HepG2 (cell line): ENCODE measurements around the gene PRKAG1. TPM values are rescaled to one million over a fixed set of nuclear protein-coding genes. Genes with fewer than 3 reads are reported as not detected.

Experiments
- ATAC-seq: fragments of 200-7000 bp; cut with Tn5 transposase; 3 replicates; pipeline ENCODE4 v1.9.1; 2020; ENCODE audit warnings: mild to moderate bottlenecking, moderate library complexity
- BruUV-seq: library from RNA; stranded (reverse); fragments of 400-500 nt; replicated peaks from 2 replicates; lab custom pipeline; 2021; lab: Mats Ljungman, UMichigan
- CTCF ChIA-PET: fragments of 300-600 bp; formaldehyde crosslinking; extraction: SDS; loops from one replicate; lab custom pipeline; 2021; ENCODE audit warnings: low total read pairs, inconsistent platforms, low intra/inter-chr PET ratio; lab: Yijun Ruan, JAX
- POLR2A ChIA-PET: fragments of 350-600 bp; sonication (Branson Sonifier 250); formaldehyde crosslinking; loops from one replicate; lab custom pipeline; 2020; ENCODE audit warnings: antibody characterized with exemption, inconsistent platforms; lab: Yijun Ruan, JAX
- DNase-seq: peaks from one replicate; pipeline ENCODE4 v3.0.0-alpha.2; 2015; ENCODE audit warnings: low spot score
- FAIRE-seq: peaks from 3 replicates; lab custom pipeline; 2011; peaks lifted over from hg19 to GRCh38; lab: Jason Lieb, UNC
- H2AFZ ChIP-seq: one replicate; pipeline ENCODE4 v1.6.1; 2011; ENCODE audit warnings: low read length, inconsistent platforms
- H3K27ac ChIP-seq: fragments of 300-600 bp; 3 replicates; pipeline ENCODE4 v1.8.0; 2011; ENCODE audit warnings: mixed run types, mild to moderate bottlenecking, mixed read lengths, low read length, inconsistent platforms; ENCODE audit not compliant: insufficient read depth; ENCODE audit errors: extremely low read length
- H3K27me3 ChIP-seq, 2 experiments: fragments of 200-600 bp in 1 of 2; 2 replicates in 1 of 2; 3 replicates in 1 of 2; pipeline versions ENCODE4 v1.6.0 to v1.8.0; 2011; ENCODE audit warnings: low read length in 2 of 2, mild to moderate bottlenecking in 2 of 2, moderate library complexity in 2 of 2, inconsistent platforms in 1 of 2; ENCODE audit not compliant: insufficient read depth in 2 of 2, control insufficient read depth in 1 of 2
- H3K36me3 ChIP-seq, 2 experiments: fragments of 200-600 bp in 1 of 2; replicated peaks in 1 of 2; 2 replicates in 1 of 2; 3 replicates in 1 of 2; pipeline versions ENCODE4 v1.5.1 to v1.8.0; 2011; ENCODE audit warnings: low read length in 2 of 2, inconsistent platforms in 1 of 2; ENCODE audit not compliant: insufficient read depth in 2 of 2, control insufficient read depth in 1 of 2
- H3K4me1 ChIP-seq: 2 replicates; pipeline ENCODE4 v1.5.1; 2012; ENCODE audit warnings: low read length, inconsistent platforms; ENCODE audit not compliant: insufficient read depth
- H3K4me2 ChIP-seq: 2 replicates; pipeline ENCODE4 v1.6.0; 2011; ENCODE audit warnings: low read depth, low read length, inconsistent platforms
- H3K4me3 ChIP-seq, 3 experiments: fragments of 200-600 bp in 1 of 3; sonication (generic), shearing (Covaris generic) in 1 of 3; replicated peaks in 1 of 3; 2 replicates each; pipeline ENCODE4 v1.5.1; 2011 to 2016; ENCODE audit warnings: low read length in 3 of 3, inconsistent platforms in 2 of 3, low read depth in 2 of 3, mild to moderate bottlenecking in 2 of 3, control low read depth in 1 of 3, mixed read lengths in 1 of 3; ENCODE audit not compliant: insufficient read depth in 1 of 3
- H3K79me2 ChIP-seq: one replicate; pipeline ENCODE4 v1.6.1; 2011; ENCODE audit warnings: low read length, inconsistent platforms; ENCODE audit not compliant: insufficient read depth
- H3K9ac ChIP-seq: 2 replicates; pipeline ENCODE4 v1.6.0; 2011; ENCODE audit warnings: mild to moderate bottlenecking, low read depth, low read length, inconsistent platforms; ENCODE audit not compliant: insufficient read depth
- H3K9me3 ChIP-seq: 2 replicates; pipeline ENCODE4 v1.5.1; 2012; ENCODE audit warnings: mild to moderate bottlenecking, low read length
- H4K20me1 ChIP-seq: 2 replicates; pipeline ENCODE4 v1.6.0; 2011; ENCODE audit warnings: inconsistent platforms, mild to moderate bottlenecking, low read length, moderate library complexity; ENCODE audit not compliant: insufficient read depth
- BRCA1 ChIP-seq: sonication (generic); formaldehyde crosslinking; IDR thresholded peaks from 2 replicates; pipeline ENCODE4 v1.4.0; 2020; ENCODE audit warnings: missing genetic modification reagents
- CHD2 ChIP-seq: IDR thresholded peaks from 2 replicates; pipeline ENCODE4 v1.6.1; 2011; ENCODE audit warnings: low read depth, low read length, improper control_type of control experiment
- GATAD2A ChIP-seq: IDR thresholded peaks from 2 replicates; pipeline ENCODE4 v1.6.1; 2016
- HNRNPK ChIP-seq: fragments of 200-400 bp; formaldehyde crosslinking; IDR thresholded peaks from 2 replicates; pipeline ENCODE4 v1.6.1; 2018; ENCODE audit warnings: low read length, low read depth, moderate library complexity, mild to moderate bottlenecking; ENCODE audit not compliant: poor library complexity, severe bottlenecking
- MAFK ChIP-seq, 2 experiments: IDR thresholded peaks in 1 of 2; conservative IDR thresholded peaks in 1 of 2; 2 replicates each; pipeline ENCODE4 v1.6.1; 2011; ENCODE audit warnings: improper control_type of control experiment in 2 of 2, low read length in 2 of 2
- RFXAP ChIP-seq: sonication (generic); formaldehyde crosslinking; IDR thresholded peaks from 2 replicates; pipeline ENCODE4 v1.4.0; 2020; ENCODE audit warnings: missing genetic modification reagents, borderline replicate concordance
- SMAD1 ChIP-seq: sonication (generic); formaldehyde crosslinking; IDR thresholded peaks from 2 replicates; pipeline ENCODE4 v1.4.0; 2020; ENCODE audit warnings: missing genetic modification reagents, low read depth, mild to moderate bottlenecking, borderline replicate concordance
- ZNF10 ChIP-seq: sonication (generic); formaldehyde crosslinking; IDR thresholded peaks from 2 replicates; pipeline ENCODE4 v1.4.0; 2020; ENCODE audit warnings: mild to moderate bottlenecking, low read depth, missing genetic modification reagents, borderline replicate concordance
- ZNF468 ChIP-seq: sonication (generic); formaldehyde crosslinking; IDR thresholded peaks from 2 replicates; pipeline ENCODE4 v1.8.0; 2022; ENCODE audit warnings: mild to moderate bottlenecking, moderate library complexity, missing genetic modification reagents
- whole genome bisulfite sequencing: methylation state at CpG from one replicate; pipeline ENCODE4 v1.1.6; 2017; ENCODE audit warnings: low lambda C conversion rate; 5-methylcytosine and 5-hydroxymethylcytosine counted together
- in situ Hi-C: cut with HindIII; loops from 2 replicates; pipeline ENCODE4 v1.10.0; 2017; ENCODE audit warnings: low pct_unique_long_range_greater_than_20kb; ENCODE audit not compliant: extremely low pct_ligation_motif_present
- intact Hi-C: fragments of 100-400 bp; cut with micrococcal nuclease; formaldehyde crosslinking; loops from one replicate; pipeline ENCODE4 v1.10.0; 2022; ENCODE audit not compliant: unreplicated experiment
- polyA plus RNA-seq, 8 experiments: library from polyadenylated mRNA; depleted of rRNA in 3 of 8; stranded (reverse) in 7 of 8; unstranded in 1 of 8; fragments of >200 nt; fragmentation: Illumina TruSeq in 4 of 8; extraction: Trizol in 4 of 8; gene quantifications; 2 replicates each; pipeline versions ENCODE4 v1.2.1 to v1.2.3, GENCODE V29; 2011 to 2016; ENCODE audit warnings: low read depth in 4 of 8, missing spikeins in 1 of 8, mixed read lengths in 1 of 8; ENCODE audit not compliant: insufficient read depth in 1 of 8
- total RNA-seq, 5 experiments: library from RNA; depleted of rRNA; stranded (reverse); fragments of >200 nt; fragmentation: Illumina TruSeq; extraction: Trizol; gene quantifications; 2 replicates each; pipeline ENCODE4 v1.2.3, GENCODE V29; 2016; ENCODE audit warnings: low read depth in 1 of 5
- TF ChIP-seq, protein P1 (sequence below): sonication (generic); formaldehyde crosslinking; IDR thresholded peaks from 2 replicates; pipeline ENCODE4 v1.5.1; 2020; ENCODE audit warnings: missing genetic modification reagents, mild to moderate bottlenecking, borderline replicate concordance
- TF ChIP-seq, protein P2 (sequence below): sonication (generic); formaldehyde crosslinking; IDR thresholded peaks from 2 replicates; pipeline ENCODE4 v1.4.0; 2020; ENCODE audit warnings: missing genetic modification reagents, mild to moderate bottlenecking, borderline replicate concordance
- TF ChIP-seq, protein P3 (sequence below): sonication (generic); formaldehyde crosslinking; IDR thresholded peaks from 2 replicates; pipeline ENCODE4 v1.9.0; 2021; ENCODE audit warnings: mild to moderate bottlenecking, missing genetic modification reagents

PRKAG1 gene
- total and polyA plus RNA-seq, 2 of the 13 experiments (the other 11 are each of a cell fraction or from before 2014, with no cell fraction given): 26.1 to 32.8 TPM

DNA sequence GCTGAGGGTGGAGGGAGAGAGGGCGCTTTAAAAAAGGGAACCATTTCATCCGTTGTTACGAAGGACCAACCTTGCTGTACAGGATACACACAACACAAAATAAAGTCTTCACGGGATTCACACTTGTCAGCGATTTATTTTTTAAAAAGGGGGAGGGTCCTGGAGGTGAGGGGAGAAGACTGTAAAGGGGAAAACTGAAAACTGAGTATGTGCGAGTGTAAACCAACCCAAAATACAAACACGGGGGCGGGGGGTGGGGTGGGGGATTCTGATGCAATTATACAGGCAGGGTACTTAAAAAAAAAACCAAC is 499 bp upstream of the PRKAG1 start:
- peaks cover 20% of the 10 kb centered on the region for H3K4me1 ChIP-seq
- no peak overlapping the region for H2AFZ ChIP-seq
- no peaks in the 10 kb centered on the region for H3K27me3 ChIP-seq
- BruUV-seq: TSS peak; percentile 84
- peak overlapping the region; percentile 64 to 93 (median 74) for H3K4me3 ChIP-seq
- CTCF ChIA-PET: interaction anchor here (3.4 kb wide), 1 partner anchor 22 kb away, joined by 15 read pairs; no protein-coding TSS in a partner anchor
- H3K79me2 ChIP-seq: peaks cover 6% of the 10 kb centered on the region
- FAIRE-seq (no peak), ATAC-seq (peak; percentile 25), DNase-seq (no peak)
- peaks cover 11 to 17% of the 10 kb centered on the region in 2 experiments for H3K36me3 ChIP-seq
- 7% methylated on average over 8 of the region's 8 CpGs for WGBS
- peak overlapping the region; percentile 86 for H3K27ac ChIP-seq
- H4K20me1 ChIP-seq: no peaks in the 10 kb centered on the region
- intact Hi-C loops: loop anchor here (5.0 kb wide), 1 partner anchor 113 kb away; the partner anchor contains the start of gene TUBA1B
- H3K4me2 ChIP-seq: peak overlapping the region; percentile 98
- H3K9me3 ChIP-seq: no peaks in the 10 kb centered on the region
- POLR2A ChIA-PET: interaction anchor here (1.3 kb wide), 3 partner anchors 14 to 20 kb away, joined by 4 to 9 read pairs (median 5); partner anchors contain the start of gene DDN
- in situ Hi-C loops: no loop called here
- peak overlapping the region; percentile 86 for H3K9ac ChIP-seq
- TF ChIP-seq ZNF10 (no peak), CHD2 (no peak), RFXAP (CRISPR knock-in tag) (no peak), BRCA1 (CRISPR knock-in tag) (no peak), ZNF468 (CRISPR knock-in tag) (no peak), MAFK (conservative IDR thresholded peaks at IDR 0.05 in 1 of 2, IDR thresholded peaks at IDR 0.05 in 1 of 2; ENCODE audit: low read length in 2 of 2) (peak; percentile 54 to 66), HNRNPK (peak; percentile 39), SMAD1 (no peak), GATAD2A (CRISPR knock-in tag) (no peak)
- TF ChIP-seq, protein P1, sequence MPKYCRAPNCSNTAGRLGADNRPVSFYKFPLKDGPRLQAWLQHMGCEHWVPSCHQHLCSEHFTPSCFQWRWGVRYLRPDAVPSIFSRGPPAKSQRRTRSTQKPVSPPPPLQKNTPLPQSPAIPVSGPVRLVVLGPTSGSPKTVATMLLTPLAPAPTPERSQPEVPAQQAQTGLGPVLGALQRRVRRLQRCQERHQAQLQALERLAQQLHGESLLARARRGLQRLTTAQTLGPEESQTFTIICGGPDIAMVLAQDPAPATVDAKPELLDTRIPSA (CRISPR knock-in tag): no peak
- TF ChIP-seq, protein P2, sequence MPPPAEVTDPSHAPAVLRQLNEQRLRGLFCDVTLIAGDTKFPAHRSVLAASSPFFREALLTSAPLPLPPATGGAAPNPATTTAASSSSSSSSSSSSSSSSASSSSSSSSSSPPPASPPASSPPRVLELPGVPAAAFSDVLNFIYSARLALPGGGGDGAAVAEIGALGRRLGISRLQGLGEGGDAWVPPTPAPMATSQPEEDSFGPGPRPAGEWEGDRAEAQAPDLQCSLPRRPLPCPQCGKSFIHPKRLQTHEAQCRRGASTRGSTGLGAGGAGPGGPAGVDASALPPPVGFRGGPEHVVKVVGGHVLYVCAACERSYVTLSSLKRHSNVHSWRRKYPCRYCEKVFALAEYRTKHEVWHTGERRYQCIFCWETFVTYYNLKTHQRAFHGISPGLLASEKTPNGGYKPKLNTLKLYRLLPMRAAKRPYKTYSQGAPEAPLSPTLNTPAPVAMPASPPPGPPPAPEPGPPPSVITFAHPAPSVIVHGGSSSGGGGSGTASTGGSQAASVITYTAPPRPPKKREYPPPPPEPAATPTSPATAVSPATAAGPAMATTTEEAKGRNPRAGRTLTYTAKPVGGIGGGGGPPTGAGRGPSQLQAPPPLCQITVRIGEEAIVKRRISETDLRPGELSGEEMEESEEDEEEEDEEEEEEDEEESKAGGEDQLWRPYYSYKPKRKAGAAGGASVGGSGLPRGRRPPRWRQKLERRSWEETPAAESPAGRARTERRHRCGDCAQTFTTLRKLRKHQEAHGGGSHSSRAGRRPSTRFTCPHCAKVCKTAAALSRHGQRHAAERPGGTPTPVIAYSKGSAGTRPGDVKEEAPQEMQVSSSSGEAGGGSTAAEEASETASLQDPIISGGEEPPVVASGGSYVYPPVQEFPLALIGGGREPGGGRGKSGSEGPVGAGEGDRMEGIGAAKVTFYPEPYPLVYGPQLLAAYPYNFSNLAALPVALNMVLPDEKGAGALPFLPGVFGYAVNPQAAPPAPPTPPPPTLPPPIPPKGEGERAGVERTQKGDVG (CRISPR knock-in tag): no peak
- TF ChIP-seq, protein P3, sequence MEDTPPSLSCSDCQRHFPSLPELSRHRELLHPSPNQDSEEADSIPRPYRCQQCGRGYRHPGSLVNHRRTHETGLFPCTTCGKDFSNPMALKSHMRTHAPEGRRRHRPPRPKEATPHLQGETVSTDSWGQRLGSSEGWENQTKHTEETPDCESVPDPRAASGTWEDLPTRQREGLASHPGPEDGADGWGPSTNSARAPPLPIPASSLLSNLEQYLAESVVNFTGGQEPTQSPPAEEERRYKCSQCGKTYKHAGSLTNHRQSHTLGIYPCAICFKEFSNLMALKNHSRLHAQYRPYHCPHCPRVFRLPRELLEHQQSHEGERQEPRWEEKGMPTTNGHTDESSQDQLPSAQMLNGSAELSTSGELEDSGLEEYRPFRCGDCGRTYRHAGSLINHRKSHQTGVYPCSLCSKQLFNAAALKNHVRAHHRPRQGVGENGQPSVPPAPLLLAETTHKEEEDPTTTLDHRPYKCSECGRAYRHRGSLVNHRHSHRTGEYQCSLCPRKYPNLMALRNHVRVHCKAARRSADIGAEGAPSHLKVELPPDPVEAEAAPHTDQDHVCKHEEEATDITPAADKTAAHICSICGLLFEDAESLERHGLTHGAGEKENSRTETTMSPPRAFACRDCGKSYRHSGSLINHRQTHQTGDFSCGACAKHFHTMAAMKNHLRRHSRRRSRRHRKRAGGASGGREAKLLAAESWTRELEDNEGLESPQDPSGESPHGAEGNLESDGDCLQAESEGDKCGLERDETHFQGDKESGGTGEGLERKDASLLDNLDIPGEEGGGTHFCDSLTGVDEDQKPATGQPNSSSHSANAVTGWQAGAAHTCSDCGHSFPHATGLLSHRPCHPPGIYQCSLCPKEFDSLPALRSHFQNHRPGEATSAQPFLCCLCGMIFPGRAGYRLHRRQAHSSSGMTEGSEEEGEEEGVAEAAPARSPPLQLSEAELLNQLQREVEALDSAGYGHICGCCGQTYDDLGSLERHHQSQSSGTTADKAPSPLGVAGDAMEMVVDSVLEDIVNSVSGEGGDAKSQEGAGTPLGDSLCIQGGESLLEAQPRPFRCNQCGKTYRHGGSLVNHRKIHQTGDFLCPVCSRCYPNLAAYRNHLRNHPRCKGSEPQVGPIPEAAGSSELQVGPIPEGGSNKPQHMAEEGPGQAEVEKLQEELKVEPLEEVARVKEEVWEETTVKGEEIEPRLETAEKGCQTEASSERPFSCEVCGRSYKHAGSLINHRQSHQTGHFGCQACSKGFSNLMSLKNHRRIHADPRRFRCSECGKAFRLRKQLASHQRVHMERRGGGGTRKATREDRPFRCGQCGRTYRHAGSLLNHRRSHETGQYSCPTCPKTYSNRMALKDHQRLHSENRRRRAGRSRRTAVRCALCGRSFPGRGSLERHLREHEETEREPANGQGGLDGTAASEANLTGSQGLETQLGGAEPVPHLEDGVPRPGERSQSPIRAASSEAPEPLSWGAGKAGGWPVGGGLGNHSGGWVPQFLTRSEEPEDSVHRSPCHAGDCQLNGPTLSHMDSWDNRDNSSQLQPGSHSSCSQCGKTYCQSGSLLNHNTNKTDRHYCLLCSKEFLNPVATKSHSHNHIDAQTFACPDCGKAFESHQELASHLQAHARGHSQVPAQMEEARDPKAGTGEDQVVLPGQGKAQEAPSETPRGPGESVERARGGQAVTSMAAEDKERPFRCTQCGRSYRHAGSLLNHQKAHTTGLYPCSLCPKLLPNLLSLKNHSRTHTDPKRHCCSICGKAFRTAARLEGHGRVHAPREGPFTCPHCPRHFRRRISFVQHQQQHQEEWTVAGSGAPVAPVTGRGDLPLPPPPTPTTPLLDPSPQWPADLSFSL (CRISPR knock-in tag): no peak
